B cell (primary cell): ENCODE data around the gene RPL13A.

ENCODE experiments used
- CTCF ChIP-seq: fragments of 200-600 bp; IDR thresholded peaks from one replicate; pipeline ENCODE4 v1.8.0; 2022; ENCODE audit warnings: antibody characterized with exemption, mild to moderate bottlenecking
- EZH2 ChIP-seq: IDR thresholded peaks from 2 replicates; pipeline ENCODE4 v1.6.1; 2012; ENCODE audit warnings: borderline replicate concordance, low read depth, mild to moderate bottlenecking, moderate library complexity, low read length; ENCODE audit not compliant: insufficient read depth, poor library complexity, severe bottlenecking

DNA sequence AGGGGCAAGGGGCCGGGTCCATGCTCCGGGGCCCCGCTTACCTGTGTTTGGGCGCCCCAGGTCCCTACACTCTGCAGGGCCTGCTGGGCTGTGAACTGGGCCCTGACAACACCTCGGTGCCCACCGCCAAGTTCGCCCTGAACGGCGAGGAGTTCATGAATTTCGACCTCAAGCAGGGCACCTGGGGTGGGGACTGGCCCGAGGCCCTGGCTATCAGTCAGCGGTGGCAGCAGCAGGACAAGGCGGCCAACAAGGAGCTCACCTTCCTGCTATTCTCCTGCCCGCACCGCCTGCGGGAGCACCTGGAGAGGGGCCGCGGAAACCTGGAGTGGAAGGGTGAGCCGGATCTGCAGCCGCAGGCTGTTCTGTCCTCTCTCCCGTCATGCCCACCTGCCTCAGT lies 26.7 kb downstream of the RPL13A start:
- TF ChIP-seq CTCF (no peak), EZH2 (no peak)
